Measurements from ENCODE around the gene AMOT. TPM values are rescaled to one million over a fixed set of nuclear protein-coding genes. Genes with fewer than 3 reads are reported as not detected.

Gene AMOT
- total and polyA plus RNA-seq, 2 experiments from 2014 or later = 52.1 to 93.3 TPM

- no peaks in the 10 kb centered on the region for H3K27me3 ChIP-seq
- H3K4me3 ChIP-seq = no peak overlapping the region
- WGBS (ENCODE audit: low lambda C conversion rate, missing lambda C conversion rate) = 31% methylated on average over 5 of the region's 5 CpGs
- TF ChIP-seq CTCF (IDR thresholded peaks at IDR 0.05; ENCODE audit: poor library complexity) (no peak), EZH2phosphoT487 (IDR thresholded peaks at IDR 0.05; ENCODE audit: low read depth, severe bottlenecking, unreplicated experiment) (no peak), EZH2 (IDR thresholded peaks at IDR 0.05; ENCODE audit: borderline replicate concordance) (no peak)
- no peaks in the 10 kb centered on the region for H3K9me2 ChIP-seq (replicated peaks; ENCODE audit: insufficient read depth)
- DNase-seq (ENCODE audit: low spot score) = peak; percentile 40
- peak overlapping the region; percentile 41 for H3K27ac ChIP-seq
- peaks cover 17% of the 10 kb centered on the region for H3K4me1 ChIP-seq (ENCODE audit: insufficient read depth)
- H3K79me2 ChIP-seq = no peaks in the 10 kb centered on the region
- H3K9me3 ChIP-seq (ENCODE audit: low read depth) = no peaks in the 10 kb centered on the region
- no peaks in the 10 kb centered on the region for H3K36me3 ChIP-seq (replicated peaks; ENCODE audit: insufficient read depth, low read depth)
- no peaks in the 10 kb centered on the region for H4K20me1 ChIP-seq (ENCODE audit: insufficient read depth, poor library complexity, severe bottlenecking)
- no peak overlapping the region for H2AFZ ChIP-seq
- peak overlapping the region; percentile 60 for H3K4me2 ChIP-seq
Measured at GRCh38 chrX:112785344-112785743, 55.3 kb downstream of the AMOT start.

GRCh38 chrX:112784692-112785091 lies 55.9 kb downstream of the AMOT start:
- 87% methylated on average over 3 of the region's 3 CpGs for WGBS (ENCODE audit: low lambda C conversion rate, missing lambda C conversion rate)
- Histone ChIP-seq H3K27me3 (no peaks in the 10 kb centered on the region), H3K4me2 (peak overlapping the region; percentile 60), H3K9me2 (replicated peaks; ENCODE audit: insufficient read depth) (no peaks in the 10 kb centered on the region), H3K4me3 (no peak overlapping the region), H4K20me1 (ENCODE audit: insufficient read depth, poor library complexity, severe bottlenecking) (no peaks in the 10 kb centered on the region), H3K36me3 (replicated peaks; ENCODE audit: insufficient read depth, low read depth) (no peaks in the 10 kb centered on the region), H3K27ac (peak overlapping the region; percentile 3), H3K79me2 (no peaks in the 10 kb centered on the region), H3K4me1 (ENCODE audit: insufficient read depth) (peaks cover 17% of the 10 kb centered on the region), H3K9me3 (ENCODE audit: low read depth) (no peaks in the 10 kb centered on the region), H2AFZ (no peak overlapping the region)
- no peak for DNase-seq (ENCODE audit: low spot score)
- no peak for TF ChIP-seq EZH2phosphoT487 (IDR thresholded peaks at IDR 0.05; ENCODE audit: low read depth, severe bottlenecking, unreplicated experiment)
- TF ChIP-seq CTCF (IDR thresholded peaks at IDR 0.05; ENCODE audit: poor library complexity) = no peak
- no peak for TF ChIP-seq EZH2 (IDR thresholded peaks at IDR 0.05; ENCODE audit: borderline replicate concordance)

GRCh38 chrX:112779139-112779538 lies 61.5 kb downstream of the AMOT start:
- no peak overlapping the region for H2AFZ ChIP-seq
- H3K27ac ChIP-seq = no peak overlapping the region
- WGBS (ENCODE audit: low lambda C conversion rate, missing lambda C conversion rate) = 95% methylated on average over 9 of the region's 9 CpGs
- no peak overlapping the region for H3K4me2 ChIP-seq
- no peaks in the 10 kb centered on the region for H4K20me1 ChIP-seq (ENCODE audit: insufficient read depth, poor library complexity, severe bottlenecking)
- no peaks in the 10 kb centered on the region for H3K79me2 ChIP-seq
- TF ChIP-seq EZH2 (IDR thresholded peaks at IDR 0.05; ENCODE audit: borderline replicate concordance) = no peak
- no peak for TF ChIP-seq EZH2phosphoT487 (IDR thresholded peaks at IDR 0.05; ENCODE audit: low read depth, severe bottlenecking, unreplicated experiment)
- TF ChIP-seq CTCF (IDR thresholded peaks at IDR 0.05; ENCODE audit: poor library complexity) = no peak
- no peak for DNase-seq (ENCODE audit: low spot score)
- no peaks in the 10 kb centered on the region for H3K9me2 ChIP-seq (replicated peaks; ENCODE audit: insufficient read depth)
- H3K9me3 ChIP-seq (ENCODE audit: low read depth) = no peaks in the 10 kb centered on the region
- H3K36me3 ChIP-seq (replicated peaks; ENCODE audit: insufficient read depth, low read depth) = peaks cover 9% of the 10 kb centered on the region
- H3K4me3 ChIP-seq = no peak overlapping the region
- H3K27me3 ChIP-seq = no peaks in the 10 kb centered on the region
- H3K4me1 ChIP-seq (ENCODE audit: insufficient read depth) = no peaks in the 10 kb centered on the region
